DOHH2 (cell line): ENCODE measurements around the gene POM121.
"Not testable (repeated sequence)": the region's sequence is repeated elsewhere in the genome, so short reads cannot be mapped to it uniquely, and the experiment has no call there.

Experiments used
- H3F3A ChIP-seq: fragments of 200-600 bp; sonication (generic), shearing (Covaris generic); 2 replicates; pipeline ENCODE4 v1.6.0; 2016; ENCODE audit warnings: antibody characterized with exemption, mild to moderate bottlenecking; ENCODE audit not compliant: control insufficient read depth, insufficient read depth
- H3K27ac ChIP-seq: fragments of 200-600 bp; sonication (generic); 2 replicates; pipeline ENCODE4 v1.5.1; 2014; ENCODE audit warnings: low read depth, mild to moderate bottlenecking, low read length, moderate library complexity
- H3K27me3 ChIP-seq: fragments of 200-600 bp; sonication (generic); 2 replicates; pipeline ENCODE4 v1.6.1; 2014; ENCODE audit warnings: mild to moderate bottlenecking, low read length, mixed read lengths; ENCODE audit not compliant: control insufficient read depth
- H3K36me3 ChIP-seq: fragments of 200-600 bp; sonication (generic); 2 replicates; pipeline ENCODE4 v1.6.1; 2014; ENCODE audit warnings: mild to moderate bottlenecking, low read length, moderate library complexity, mixed read lengths; ENCODE audit not compliant: control insufficient read depth
- H3K4me1 ChIP-seq: fragments of 200-600 bp; sonication (generic); 2 replicates; pipeline ENCODE4 v1.6.1; 2014; ENCODE audit warnings: mild to moderate bottlenecking, low read length, mixed read lengths; ENCODE audit not compliant: control insufficient read depth
- H3K4me2 ChIP-seq: fragments of 200-600 bp; sonication (generic); 2 replicates; pipeline ENCODE4 v1.6.0; 2014; ENCODE audit warnings: mild to moderate bottlenecking, low read length, moderate library complexity
- H3K4me3 ChIP-seq: fragments of 200-600 bp; sonication (generic); 2 replicates; pipeline ENCODE4 v1.5.1; 2014; ENCODE audit warnings: mild to moderate bottlenecking, low read length, mixed read lengths
- H3K79me2 ChIP-seq: fragments of 200-600 bp; sonication (generic); 2 replicates; pipeline ENCODE4 v1.6.1; 2014; ENCODE audit warnings: mild to moderate bottlenecking, low read length, mixed read lengths; ENCODE audit not compliant: control insufficient read depth
- H3K9me2 ChIP-seq: fragments of 200-600 bp; sonication (generic); replicated peaks from 2 replicates; pipeline ENCODE4 v1.6.1; 2014; ENCODE audit warnings: mild to moderate bottlenecking, low read length, mixed read lengths; ENCODE audit not compliant: control insufficient read depth
- H3K9me3 ChIP-seq: fragments of 200-600 bp; sonication (generic); 2 replicates; pipeline ENCODE4 v1.6.1; 2014; ENCODE audit warnings: antibody characterized with exemption, low read length, mixed read lengths; ENCODE audit not compliant: control insufficient read depth, insufficient read depth
- H4K20me1 ChIP-seq: fragments of 200-600 bp; sonication (generic); 2 replicates; pipeline ENCODE4 v1.6.0; 2014; ENCODE audit warnings: low read depth, mild to moderate bottlenecking, antibody characterized with exemption, low read length, moderate library complexity; ENCODE audit not compliant: control insufficient read depth, insufficient read depth
- EZH2phosphoT487 ChIP-seq: fragments of 200-600 bp; sonication (generic); IDR thresholded peaks from 2 replicates; pipeline ENCODE4 v1.6.1; 2017; ENCODE audit warnings: borderline replicate concordance, mild to moderate bottlenecking, antibody characterized with exemption, low read length, moderate library complexity, mixed read lengths
- TF ChIP-seq, protein P1 (sequence below): fragments of 200-600 bp; sonication (generic); IDR thresholded peaks from one replicate; pipeline ENCODE4 v1.5.1; 2014; ENCODE audit warnings: antibody characterized with exemption, mild to moderate bottlenecking, low read depth, low read length; ENCODE audit not compliant: poor library complexity, severe bottlenecking

The POM121 gene

GRCh38 chr7:72924386-72924732, 536 bp upstream of the POM121 start:
- peaks cover 82% of the 10 kb centered on the region for H3K79me2 ChIP-seq
- H3K36me3 ChIP-seq, result peaks cover 60% of the 10 kb centered on the region
- H3K9me3 ChIP-seq, result no peaks in the 10 kb centered on the region
- peak overlapping the region; percentile 93 for H3K4me2 ChIP-seq
- H3K9me2 ChIP-seq, result no peaks in the 10 kb centered on the region
- peak overlapping the region; percentile 94 for H3K4me3 ChIP-seq
- no peak for TF ChIP-seq EZH2phosphoT487
- TF ChIP-seq, protein P1, sequence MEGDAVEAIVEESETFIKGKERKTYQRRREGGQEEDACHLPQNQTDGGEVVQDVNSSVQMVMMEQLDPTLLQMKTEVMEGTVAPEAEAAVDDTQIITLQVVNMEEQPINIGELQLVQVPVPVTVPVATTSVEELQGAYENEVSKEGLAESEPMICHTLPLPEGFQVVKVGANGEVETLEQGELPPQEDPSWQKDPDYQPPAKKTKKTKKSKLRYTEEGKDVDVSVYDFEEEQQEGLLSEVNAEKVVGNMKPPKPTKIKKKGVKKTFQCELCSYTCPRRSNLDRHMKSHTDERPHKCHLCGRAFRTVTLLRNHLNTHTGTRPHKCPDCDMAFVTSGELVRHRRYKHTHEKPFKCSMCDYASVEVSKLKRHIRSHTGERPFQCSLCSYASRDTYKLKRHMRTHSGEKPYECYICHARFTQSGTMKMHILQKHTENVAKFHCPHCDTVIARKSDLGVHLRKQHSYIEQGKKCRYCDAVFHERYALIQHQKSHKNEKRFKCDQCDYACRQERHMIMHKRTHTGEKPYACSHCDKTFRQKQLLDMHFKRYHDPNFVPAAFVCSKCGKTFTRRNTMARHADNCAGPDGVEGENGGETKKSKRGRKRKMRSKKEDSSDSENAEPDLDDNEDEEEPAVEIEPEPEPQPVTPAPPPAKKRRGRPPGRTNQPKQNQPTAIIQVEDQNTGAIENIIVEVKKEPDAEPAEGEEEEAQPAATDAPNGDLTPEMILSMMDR, result no peak
- H3K27ac ChIP-seq, result peak overlapping the region; percentile 63
- H3K4me1 ChIP-seq, result peaks cover 13% of the 10 kb centered on the region
- H3F3A ChIP-seq, result peaks cover 24% of the 10 kb centered on the region
- H3K27me3 ChIP-seq, result no peaks in the 10 kb centered on the region
- H4K20me1 ChIP-seq, result peaks cover 10% of the 10 kb centered on the region; the same call in 1 of the 2 replicates

DNA sequence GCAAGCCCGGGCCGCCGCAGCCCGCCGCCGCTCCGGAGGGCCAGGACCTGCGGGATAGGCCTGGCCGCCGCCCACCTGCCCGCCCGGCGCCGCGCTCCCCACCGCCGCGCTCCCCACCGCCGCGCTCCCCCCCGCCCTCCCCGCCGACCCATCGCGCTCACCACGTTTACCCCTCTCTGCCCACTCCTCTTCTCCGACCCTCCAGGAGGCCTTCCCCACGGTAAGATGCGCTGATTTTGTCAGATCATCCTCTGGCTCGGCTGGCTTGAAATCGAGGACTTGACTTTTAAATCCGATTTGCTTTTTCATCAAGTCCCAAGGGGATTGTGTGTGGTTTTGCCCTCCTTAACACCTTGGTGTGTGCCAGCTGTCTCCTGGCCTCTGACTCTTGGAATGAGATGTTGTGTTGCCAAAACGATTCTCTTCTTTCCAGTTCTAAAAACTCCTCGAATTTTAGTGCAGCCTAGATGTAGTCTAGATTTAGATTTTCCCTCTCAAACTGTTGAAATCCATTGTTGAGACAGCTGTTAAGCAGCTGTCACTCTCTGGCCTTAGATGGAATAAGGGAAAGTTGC, 738 bp downstream of the POM121 start:
- H3F3A ChIP-seq, result peaks cover 21% of the 10 kb centered on the region
- peak overlapping the region; percentile 94 for H3K4me3 ChIP-seq
- peaks cover 72% of the 10 kb centered on the region for H3K79me2 ChIP-seq
- peaks cover 13% of the 10 kb centered on the region for H3K4me1 ChIP-seq
- peak overlapping the region; percentile 93 for H3K4me2 ChIP-seq
- no peaks in the 10 kb centered on the region for H3K9me2 ChIP-seq
- TF ChIP-seq EZH2phosphoT487, result no peak
- TF ChIP-seq, protein P1, result no peak
- peaks cover 10% of the 10 kb centered on the region; the same call in 1 of the 2 replicates for H4K20me1 ChIP-seq
- H3K27me3 ChIP-seq, result no peaks in the 10 kb centered on the region
- H3K27ac ChIP-seq, result no peak overlapping the region
- H3K9me3 ChIP-seq, result no peaks in the 10 kb centered on the region
- H3K36me3 ChIP-seq, result peaks cover 61% of the 10 kb centered on the region

DNA sequence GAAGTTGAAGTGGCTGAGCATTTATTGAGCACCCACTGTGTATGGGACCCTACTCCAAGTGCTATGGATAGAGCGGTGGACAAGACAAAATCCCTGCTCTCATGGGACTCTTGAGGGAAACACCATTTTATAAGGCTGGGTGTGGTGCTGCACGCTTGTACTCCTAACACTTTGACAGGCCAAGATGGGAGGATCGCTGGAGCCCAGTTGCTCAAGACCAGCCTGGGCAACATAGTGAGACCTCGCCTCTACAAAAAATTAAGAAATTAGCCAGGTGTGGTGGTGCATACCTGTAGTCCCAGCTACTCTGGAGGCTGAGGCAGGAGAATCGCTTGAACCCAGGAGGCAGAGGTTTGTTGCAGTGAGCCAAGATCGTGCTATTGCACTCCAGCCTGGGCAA, 2.9 kb downstream of the POM121 start:
- H4K20me1 ChIP-seq, H3K4me3 ChIP-seq, H3K9me3 ChIP-seq, H3K27ac ChIP-seq, H3K4me2 ChIP-seq, H3K9me2 ChIP-seq, H3K27me3 ChIP-seq, H3F3A ChIP-seq: not testable (repeated sequence)
- peaks cover 13% of the 10 kb centered on the region for H3K4me1 ChIP-seq
- H3K79me2 ChIP-seq, result peaks cover 52% of the 10 kb centered on the region
- peaks cover 69% of the 10 kb centered on the region for H3K36me3 ChIP-seq

- peaks cover 69% of the 10 kb centered on the region for H3K36me3 ChIP-seq
- peaks cover 49% of the 10 kb centered on the region for H3K79me2 ChIP-seq
- H3K4me3 ChIP-seq, H3K9me2 ChIP-seq, H4K20me1 ChIP-seq, H3F3A ChIP-seq, H3K27ac ChIP-seq, H3K4me2 ChIP-seq, H3K27me3 ChIP-seq, H3K9me3 ChIP-seq: not testable (repeated sequence)
- H3K4me1 ChIP-seq, result peaks cover 13% of the 10 kb centered on the region
Observed at GRCh38 chr7:72928216-72928615, 3.3 kb downstream of the POM121 start.

DNA sequence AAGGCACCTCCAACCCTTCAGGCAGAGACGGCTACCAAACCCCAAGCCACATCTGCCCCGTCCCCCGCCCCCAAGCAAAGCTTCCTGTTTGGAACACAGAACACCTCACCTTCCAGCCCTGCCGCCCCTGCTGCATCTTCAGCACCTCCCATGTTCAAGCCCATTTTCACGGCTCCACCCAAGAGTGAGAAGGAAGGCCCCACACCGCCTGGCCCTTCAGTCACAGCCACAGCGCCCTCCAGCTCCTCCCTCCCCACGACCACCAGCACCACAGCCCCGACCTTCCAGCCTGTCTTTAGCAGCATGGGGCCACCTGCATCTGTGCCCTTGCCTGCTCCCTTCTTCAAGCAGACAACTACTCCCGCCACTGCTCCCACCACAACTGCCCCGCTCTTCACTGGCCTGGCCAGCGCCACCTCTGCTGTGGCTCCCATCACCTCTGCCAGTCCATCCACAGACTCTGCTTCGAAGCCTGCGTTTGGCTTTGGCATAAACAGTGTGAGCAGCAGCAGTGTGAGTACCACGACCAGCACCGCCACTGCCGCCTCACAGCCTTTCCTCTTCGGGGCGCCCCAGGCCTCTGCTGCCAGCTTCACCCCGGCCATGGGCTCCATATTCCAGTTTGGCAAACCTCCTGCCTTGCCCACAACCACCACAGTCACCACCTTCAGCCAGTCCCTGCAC, 17.3 kb downstream of the POM121 start:
- H3K36me3 ChIP-seq, result peaks cover 33% of the 10 kb centered on the region
- not testable (repeated sequence) for H3K27me3 ChIP-seq, H4K20me1 ChIP-seq, H3K27ac ChIP-seq, H3K9me2 ChIP-seq, H3K4me1 ChIP-seq, H3F3A ChIP-seq, H3K9me3 ChIP-seq, H3K4me3 ChIP-seq, H3K4me2 ChIP-seq
- peaks cover 14% of the 10 kb centered on the region for H3K79me2 ChIP-seq

DNA sequence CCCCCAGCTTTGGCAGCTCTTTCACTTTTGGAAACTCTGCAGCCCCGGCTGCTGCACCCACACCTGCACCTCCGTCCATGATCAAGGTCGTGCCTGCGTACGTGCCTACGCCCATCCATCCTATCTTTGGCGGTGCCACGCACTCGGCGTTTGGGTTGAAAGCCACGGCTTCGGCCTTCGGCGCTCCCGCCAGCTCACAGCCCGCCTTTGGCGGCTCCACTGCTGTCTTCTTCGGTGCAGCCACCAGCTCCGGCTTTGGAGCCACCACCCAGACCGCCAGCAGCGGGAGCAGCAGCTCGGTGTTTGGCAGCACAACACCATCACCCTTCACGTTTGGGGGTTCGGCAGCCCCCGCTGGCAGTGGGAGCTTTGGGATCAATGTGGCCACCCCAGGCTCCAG, 18.1 kb downstream of the POM121 start:
- H3K36me3 ChIP-seq, result peaks cover 28% of the 10 kb centered on the region
- H3K27ac ChIP-seq, H3K9me3 ChIP-seq, H4K20me1 ChIP-seq, H3F3A ChIP-seq, H3K9me2 ChIP-seq, H3K4me3 ChIP-seq, H3K4me2 ChIP-seq, H3K4me1 ChIP-seq, H3K27me3 ChIP-seq: not testable (repeated sequence)
- H3K79me2 ChIP-seq, result peaks cover 11% of the 10 kb centered on the region
